ENCODE measurements around the gene ASIC2. TPM values are rescaled to one million over a fixed set of nuclear protein-coding genes. Genes with fewer than 3 reads are reported as not detected.

Gene ASIC2
- total and polyA plus RNA-seq, 2 experiments from 2014 or later, result 0.52 to 2.8 TPM

GRCh38 chr17:33152783-33153182 is 140.3 kb downstream of the ASIC2 start:
- Histone ChIP-seq H3K36me3 (ENCODE audit: insufficient read depth) (no peaks in the 10 kb centered on the region), H3K9me2 (ENCODE audit: insufficient read depth) (peaks cover 5% of the 10 kb centered on the region; the same call in 1 of the 2 replicates), H2AFZ (peak overlapping the region; percentile 74), H4K20me1 (replicated peaks; ENCODE audit: insufficient read depth) (no peaks in the 10 kb centered on the region), H3K79me2 (replicated peaks; ENCODE audit: insufficient read depth) (no peaks in the 10 kb centered on the region), H3K4me1 (ENCODE audit: insufficient read depth) (peaks cover 17% of the 10 kb centered on the region), H3K27me3 (ENCODE audit: insufficient read depth) (no peaks in the 10 kb centered on the region), H3F3A (replicated peaks; ENCODE audit: low read depth) (no peaks in the 10 kb centered on the region), H3K27ac (ENCODE audit: low read depth) (no peak overlapping the region), H3K4me3 (no peak overlapping the region), H3K4me2 (peak overlapping the region; percentile 38)
- DNase-seq (ENCODE audit: low spot score) (peak; percentile 33), ATAC-seq (0 out of 3 replicates have a peak, but pooled peaks have one; percentile 31)
- no peak overlapping the region for H3K4me3 Mint-ChIP-seq
- H3K27me3 Mint-ChIP-seq (ENCODE audit: insufficient read depth, low read depth, poor library complexity), result peaks cover 5% of the 10 kb centered on the region
- peaks cover 20% of the 10 kb centered on the region for H3K4me1 Mint-ChIP-seq
- TF ChIP-seq ZNF114 (CRISPR knock-in tag; IDR thresholded peaks at IDR 0.05) (no peak), POLR2AphosphoS5 (IDR thresholded peaks at IDR 0.05; ENCODE audit: low read depth) (no peak), ZNF462 (CRISPR knock-in tag; IDR thresholded peaks at IDR 0.05) (no peak), JUNB (IDR thresholded peaks at IDR 0.05; ENCODE audit: unreplicated experiment) (no peak), CREB1 (CRISPR knock-in tag; IDR thresholded peaks at IDR 0.05; ENCODE audit: low read depth) (no peak), REST (IDR thresholded peaks at IDR 0.05; ENCODE audit: unreplicated experiment) (no peak), NANOG (IDR thresholded peaks at IDR 0.05; ENCODE audit: borderline replicate concordance) (no peak), STAT1 (IDR thresholded peaks at IDR 0.05; ENCODE audit: unreplicated experiment) (no peak), ETS1 (IDR thresholded peaks at IDR 0.05) (no peak)
- H3K27ac Mint-ChIP-seq, result no peak overlapping the region
- no peaks in the 10 kb centered on the region for H3K9me3 Mint-ChIP-seq
- no peaks in the 10 kb centered on the region for H3K36me3 Mint-ChIP-seq (ENCODE audit: low read depth)
